Osteocyte (in vitro differentiated cells): ENCODE measurements around the gene ANKRD55. TPM values are rescaled to one million over a fixed set of nuclear protein-coding genes. Genes with fewer than 3 reads are reported as not detected.
"Not testable (repeated sequence)": the region's sequence is repeated elsewhere in the genome, so short reads cannot be mapped to it uniquely, and the experiment has no call there.

Experiments
- DNase-seq: peaks from one replicate; pipeline ENCODE4 v3.0.0; 2021; ENCODE audit warnings: mixed read lengths; ENCODE audit not compliant: unreplicated experiment; ENCODE audit errors: extremely low spot score
- H3K27ac Mint-ChIP-seq: one replicate; pipeline ENCODE4 v1.8.0; 2021; ENCODE audit warnings: mild to moderate bottlenecking, mixed read lengths; ENCODE audit not compliant: unreplicated experiment
- H3K27me3 Mint-ChIP-seq: one replicate; pipeline ENCODE4 v1.8.0; 2021; ENCODE audit warnings: mixed read lengths; ENCODE audit not compliant: unreplicated experiment
- H3K36me3 Mint-ChIP-seq: one replicate; pipeline ENCODE4 v1.8.0; 2021; ENCODE audit warnings: mixed read lengths; ENCODE audit not compliant: unreplicated experiment
- H3K4me1 Mint-ChIP-seq: one replicate; pipeline ENCODE4 v1.8.0; 2021; ENCODE audit warnings: mixed read lengths; ENCODE audit not compliant: unreplicated experiment
- H3K4me3 Mint-ChIP-seq: one replicate; pipeline ENCODE4 v1.8.0; 2021; ENCODE audit warnings: mild to moderate bottlenecking, moderate library complexity, mixed read lengths; ENCODE audit not compliant: unreplicated experiment
- H3K9me3 Mint-ChIP-seq: one replicate; pipeline ENCODE4 v1.8.0; 2021; ENCODE audit warnings: mixed read lengths; ENCODE audit not compliant: unreplicated experiment
- CTCF ChIP-seq: fragments of 200-600 bp; sonication (generic); IDR thresholded peaks from 2 replicates; pipeline ENCODE4 v1.5.0; 2021; ENCODE audit warnings: antibody characterized with exemption, mild to moderate bottlenecking, moderate library complexity
- total RNA-seq: library from RNA; stranded (reverse); gene quantifications from 2 replicates; pipeline ENCODE4 v1.2.1, GENCODE V29; 2021

ANKRD55 gene
- total RNA-seq, 1 donor from 2014 or later, result not detected

GRCh38 chr5:56230576-56230975 lies 2.6 kb downstream of the ANKRD55 start:
- Mint-ChIP-seq H3K4me3 (no peak overlapping the region), H3K4me1 (no peaks in the 10 kb centered on the region), H3K27ac (no peak overlapping the region), H3K9me3 (peaks cover 4% of the 10 kb centered on the region), H3K36me3 (no peaks in the 10 kb centered on the region), H3K27me3 (peaks cover 26% of the 10 kb centered on the region)
- DNase-seq, result no peak
- no peak for TF ChIP-seq CTCF

DNA sequence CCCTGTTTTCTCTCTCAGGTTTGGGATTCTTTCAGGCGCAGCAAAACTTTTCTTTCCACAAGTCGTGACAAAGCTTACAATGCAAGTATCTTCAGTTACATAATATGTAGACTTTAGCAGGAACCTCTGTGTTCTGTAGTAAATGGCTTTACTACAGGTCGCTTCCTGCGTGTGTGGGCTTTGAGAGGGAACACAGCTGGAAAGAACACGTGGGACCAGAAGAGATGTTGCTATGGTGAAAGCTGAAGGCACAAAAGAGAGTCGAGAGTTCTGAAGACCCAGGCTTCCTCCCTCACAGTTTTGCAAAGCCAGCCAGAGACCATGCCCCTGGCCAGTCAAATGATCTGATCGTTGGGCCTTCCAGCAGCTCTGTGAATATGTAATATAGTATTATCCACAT lies 4.0 kb downstream of the ANKRD55 start:
- H3K9me3 Mint-ChIP-seq, result peaks cover 6% of the 10 kb centered on the region
- TF ChIP-seq CTCF, result no peak
- no peaks in the 10 kb centered on the region for H3K4me1 Mint-ChIP-seq
- H3K27ac Mint-ChIP-seq, result no peak overlapping the region
- H3K27me3 Mint-ChIP-seq, result peaks cover 27% of the 10 kb centered on the region
- no peak overlapping the region for H3K4me3 Mint-ChIP-seq
- DNase-seq, result no peak
- H3K36me3 Mint-ChIP-seq, result no peaks in the 10 kb centered on the region

DNA sequence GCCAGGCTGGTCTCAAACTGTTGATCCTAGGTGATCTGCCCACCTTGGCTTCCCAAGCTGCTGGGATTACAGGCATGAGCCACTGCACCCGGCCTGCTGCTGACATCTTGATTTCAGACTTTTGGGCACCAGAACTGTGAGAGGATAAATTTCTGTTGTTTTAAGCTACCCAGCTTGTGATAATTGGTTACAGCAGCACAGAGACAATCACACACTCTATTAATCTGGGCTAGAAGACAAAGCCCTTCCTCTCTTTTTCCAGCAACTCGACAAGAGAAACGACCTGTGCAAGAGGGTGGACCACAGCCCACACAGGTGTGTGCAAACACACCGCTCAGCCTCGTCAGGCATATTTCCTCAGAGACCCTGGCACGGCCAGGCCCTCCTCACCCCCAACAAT lies 4.5 kb downstream of the ANKRD55 start:
- H3K4me1 Mint-ChIP-seq, result no peaks in the 10 kb centered on the region
- no peak for TF ChIP-seq CTCF
- no peaks in the 10 kb centered on the region for H3K36me3 Mint-ChIP-seq
- no peak overlapping the region for H3K27ac Mint-ChIP-seq
- peaks cover 6% of the 10 kb centered on the region for H3K9me3 Mint-ChIP-seq
- no peak for DNase-seq
- peaks cover 29% of the 10 kb centered on the region for H3K27me3 Mint-ChIP-seq
- no peak overlapping the region for H3K4me3 Mint-ChIP-seq

DNA sequence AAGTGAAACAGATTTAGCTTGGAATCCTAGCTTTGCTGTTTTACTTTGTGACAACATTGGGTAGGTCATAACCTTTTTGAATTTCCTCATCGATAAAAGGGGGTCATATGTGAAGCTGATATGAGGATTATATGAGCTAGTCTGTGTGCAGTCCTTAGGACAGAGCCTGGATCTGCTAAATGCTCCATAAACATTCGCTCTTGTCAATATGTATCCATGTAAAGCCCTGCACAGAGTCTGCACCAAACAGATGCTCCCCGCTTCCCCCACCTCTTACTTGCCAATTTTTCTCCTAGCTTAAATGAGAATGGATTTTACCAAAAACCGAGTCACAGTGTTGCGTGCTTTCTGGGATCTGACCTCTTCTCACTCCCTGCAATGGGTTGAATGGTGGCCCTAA lies 5.4 kb downstream of the ANKRD55 start:
- no peak for TF ChIP-seq CTCF
- H3K4me1 Mint-ChIP-seq, result no peaks in the 10 kb centered on the region
- peaks cover 22% of the 10 kb centered on the region for H3K27me3 Mint-ChIP-seq
- H3K4me3 Mint-ChIP-seq, result no peak overlapping the region
- H3K9me3 Mint-ChIP-seq, result peaks cover 6% of the 10 kb centered on the region
- H3K27ac Mint-ChIP-seq, result no peak overlapping the region
- no peaks in the 10 kb centered on the region for H3K36me3 Mint-ChIP-seq
- no peak for DNase-seq

DNA sequence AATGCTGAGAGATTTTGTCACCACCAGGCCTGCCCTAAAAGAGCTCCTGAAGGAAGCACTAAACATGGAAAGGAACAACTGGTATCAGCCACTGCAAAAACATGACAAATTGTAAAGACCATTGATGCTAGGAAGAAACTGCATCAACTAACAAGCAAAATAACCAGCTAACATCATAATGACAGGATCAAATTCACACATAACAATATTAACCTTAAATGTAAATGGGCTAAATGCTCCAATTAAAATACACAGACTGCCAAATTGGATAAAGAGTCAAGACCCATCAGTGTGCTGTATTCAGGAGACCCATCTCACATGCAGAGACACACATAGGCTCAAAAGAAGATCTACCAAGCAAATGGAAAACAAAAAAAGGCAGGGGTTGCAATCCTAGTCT lies 9.8 kb downstream of the ANKRD55 start:
- H3K27me3 Mint-ChIP-seq, result peaks cover 20% of the 10 kb centered on the region
- H3K4me1 Mint-ChIP-seq, H3K9me3 Mint-ChIP-seq, DNase-seq, H3K27ac Mint-ChIP-seq, H3K36me3 Mint-ChIP-seq, H3K4me3 Mint-ChIP-seq: not testable (repeated sequence)

- not testable (repeated sequence) for H3K27ac Mint-ChIP-seq, H3K36me3 Mint-ChIP-seq, DNase-seq, H3K4me1 Mint-ChIP-seq, H3K4me3 Mint-ChIP-seq
- Mint-ChIP-seq H3K27me3 (peaks cover 20% of the 10 kb centered on the region), H3K9me3 (peaks cover 15% of the 10 kb centered on the region)
Measured at GRCh38 chr5:56221601-56222000, 11.5 kb downstream of the ANKRD55 start.
